Occipital lobe (tissue), 2 donors: ENCODE measurements around the gene PATL1. TPM values are rescaled to one million over a fixed set of nuclear protein-coding genes. Genes with fewer than 3 reads are reported as not detected.
"Not testable (repeated sequence)": the region's sequence is repeated elsewhere in the genome, so short reads cannot be mapped to it uniquely, and the experiment has no call there.

Source experiments
- DNase-seq: peaks from one replicate; lab custom pipeline; 2025; lab: John Stamatoyannopoulos, UW
- total RNA-seq: library from RNA; depleted of rRNA; stranded (reverse); fragments of >200 nt; gene quantifications from one replicate; pipeline ENCODE4 v1.2.3, GENCODE V29; 2014

PATL1 gene, protein sequence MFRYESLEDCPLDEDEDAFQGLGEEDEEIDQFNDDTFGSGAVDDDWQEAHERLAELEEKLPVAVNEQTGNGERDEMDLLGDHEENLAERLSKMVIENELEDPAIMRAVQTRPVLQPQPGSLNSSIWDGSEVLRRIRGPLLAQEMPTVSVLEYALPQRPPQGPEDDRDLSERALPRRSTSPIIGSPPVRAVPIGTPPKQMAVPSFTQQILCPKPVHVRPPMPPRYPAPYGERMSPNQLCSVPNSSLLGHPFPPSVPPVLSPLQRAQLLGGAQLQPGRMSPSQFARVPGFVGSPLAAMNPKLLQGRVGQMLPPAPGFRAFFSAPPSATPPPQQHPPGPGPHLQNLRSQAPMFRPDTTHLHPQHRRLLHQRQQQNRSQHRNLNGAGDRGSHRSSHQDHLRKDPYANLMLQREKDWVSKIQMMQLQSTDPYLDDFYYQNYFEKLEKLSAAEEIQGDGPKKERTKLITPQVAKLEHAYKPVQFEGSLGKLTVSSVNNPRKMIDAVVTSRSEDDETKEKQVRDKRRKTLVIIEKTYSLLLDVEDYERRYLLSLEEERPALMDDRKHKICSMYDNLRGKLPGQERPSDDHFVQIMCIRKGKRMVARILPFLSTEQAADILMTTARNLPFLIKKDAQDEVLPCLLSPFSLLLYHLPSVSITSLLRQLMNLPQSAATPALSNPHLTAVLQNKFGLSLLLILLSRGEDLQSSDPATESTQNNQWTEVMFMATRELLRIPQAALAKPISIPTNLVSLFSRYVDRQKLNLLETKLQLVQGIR
- total RNA-seq: 3.7 TPM

DNA sequence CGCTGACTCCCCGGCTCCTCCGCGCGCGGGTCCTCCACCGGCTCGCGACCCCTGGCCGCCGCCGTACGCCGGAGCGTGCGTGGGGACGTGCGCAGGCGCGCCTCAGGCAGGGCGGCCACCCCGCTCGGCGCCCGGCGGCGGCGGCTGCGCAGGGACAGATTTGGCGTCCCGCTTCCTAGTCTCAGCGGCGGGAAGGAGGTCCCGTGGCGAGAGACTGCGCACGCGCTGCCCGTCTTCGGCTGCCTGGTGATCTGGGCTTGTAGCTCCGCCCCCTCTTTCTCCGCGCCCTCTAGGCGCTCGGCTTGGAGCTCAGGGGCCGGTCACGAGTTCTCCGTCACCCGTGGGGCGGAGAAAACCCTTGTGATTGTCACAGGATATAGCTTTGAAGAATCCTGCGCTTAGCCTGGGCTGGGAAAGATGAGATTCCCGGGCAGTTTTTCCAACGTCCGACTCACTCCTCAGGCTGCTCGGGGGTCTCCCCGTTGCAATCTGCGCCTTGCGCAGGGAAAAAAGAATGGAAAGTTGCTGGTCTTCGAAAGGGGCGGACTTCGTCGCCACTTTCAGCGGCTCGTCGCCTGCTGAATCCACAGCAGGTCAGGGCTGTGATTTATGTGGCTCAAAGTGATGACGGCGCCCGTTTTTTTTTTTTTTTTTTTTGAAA lies at the start of gene PATL1:
TSS of gene PATL1 (minus strand) at position 88 of the 661 bp plus-strand sequence. CDS start 142 bp downstream, outside the sequence.
- DNase-seq: peak; percentile 98

DNA sequence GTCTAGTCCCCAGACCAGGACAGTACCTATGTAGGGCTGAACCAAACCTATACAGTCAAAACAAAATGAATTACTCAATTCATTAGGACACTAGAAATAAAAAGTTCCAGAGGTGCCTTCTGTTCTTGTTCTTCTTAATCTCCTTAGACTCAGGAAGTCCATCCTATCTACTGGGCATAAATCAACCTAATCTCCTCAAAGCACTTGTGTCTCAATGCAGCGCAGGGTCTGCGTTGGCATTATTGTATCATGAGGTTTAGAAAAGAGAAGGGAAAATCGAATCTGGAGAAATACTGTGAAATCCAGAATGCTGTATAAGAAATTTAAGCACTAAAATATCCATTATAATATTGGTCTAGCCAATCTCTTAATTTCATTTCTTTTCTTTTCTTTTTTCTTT lies 47.2 kb upstream of the PATL1 start:
- no peak for DNase-seq

DNA sequence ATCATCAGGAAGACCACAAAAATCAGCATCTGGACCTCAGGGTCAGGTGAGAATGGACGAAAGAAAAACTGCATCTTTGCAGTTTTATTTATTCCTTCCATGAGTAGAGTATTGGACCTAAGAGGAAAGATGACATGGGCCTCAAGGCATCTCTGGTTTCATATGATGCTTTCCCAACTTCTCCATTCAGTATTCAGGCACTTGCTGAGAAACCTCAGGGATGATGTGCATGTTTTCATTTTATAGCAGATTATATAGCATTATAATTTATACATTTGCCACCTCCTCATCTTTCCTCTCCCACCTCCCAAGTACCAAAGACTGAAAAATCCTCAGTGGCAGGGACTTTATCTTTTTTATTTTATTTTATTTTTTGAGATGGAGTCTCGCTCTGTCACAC lies 44.9 kb upstream of the PATL1 start, which contains the start of gene OR10V1:
TSS of gene OR10V1 (minus strand) at position 101 of the 400 bp plus-strand sequence. CDS start at position 101, 0 bp downstream.
- no peak for DNase-seq

- no peak for DNase-seq
Measured at GRCh38 chr11:59710136-59710847, 41.5 kb upstream of the PATL1 start.

DNA sequence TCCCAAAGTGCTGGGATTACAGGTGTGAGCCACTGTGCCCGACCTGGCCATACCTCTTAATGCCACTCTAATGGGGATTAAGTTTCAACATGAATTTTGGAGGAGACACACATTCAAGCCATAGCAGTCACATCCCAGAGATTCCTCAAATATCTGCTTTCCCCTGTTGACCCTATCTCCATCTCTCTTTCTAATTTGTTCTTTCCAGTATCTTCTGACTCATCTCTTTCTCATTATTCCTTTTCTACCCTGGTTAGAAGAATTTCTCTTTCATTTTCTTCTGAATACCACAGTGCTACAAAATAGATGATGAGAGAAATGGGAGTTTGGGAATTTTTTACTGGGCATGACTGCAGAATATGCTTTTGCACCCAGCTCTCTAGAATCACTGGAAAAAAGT lies 39.7 kb upstream of the PATL1 start:
- DNase-seq: no peak

DNA sequence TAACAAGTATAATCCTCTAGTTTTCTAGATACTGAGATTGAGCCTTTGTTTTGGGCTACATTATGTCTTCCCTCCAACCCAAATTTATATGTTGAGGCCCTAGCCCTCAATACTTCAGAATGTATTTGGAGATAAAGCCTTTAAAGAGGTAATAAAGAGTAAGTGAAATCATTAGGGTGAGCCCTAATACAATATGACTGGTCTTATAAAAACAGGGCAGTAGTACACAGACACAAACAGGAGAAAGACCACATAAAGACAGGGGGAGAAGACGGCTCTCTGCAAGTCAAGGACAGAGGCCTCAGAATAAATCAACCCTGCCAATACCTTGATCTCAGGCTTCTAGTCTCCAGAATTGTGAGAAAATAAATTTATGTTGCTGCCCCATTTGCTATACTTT lies 38.5 kb upstream of the PATL1 start:
- no peak for DNase-seq

GRCh38 chr11:59706518-59707285 lies 37.9 kb upstream of the PATL1 start:
- no peak for DNase-seq

GRCh38 chr11:59705294-59705693 lies 36.5 kb upstream of the PATL1 start:
- DNase-seq: no peak

DNA sequence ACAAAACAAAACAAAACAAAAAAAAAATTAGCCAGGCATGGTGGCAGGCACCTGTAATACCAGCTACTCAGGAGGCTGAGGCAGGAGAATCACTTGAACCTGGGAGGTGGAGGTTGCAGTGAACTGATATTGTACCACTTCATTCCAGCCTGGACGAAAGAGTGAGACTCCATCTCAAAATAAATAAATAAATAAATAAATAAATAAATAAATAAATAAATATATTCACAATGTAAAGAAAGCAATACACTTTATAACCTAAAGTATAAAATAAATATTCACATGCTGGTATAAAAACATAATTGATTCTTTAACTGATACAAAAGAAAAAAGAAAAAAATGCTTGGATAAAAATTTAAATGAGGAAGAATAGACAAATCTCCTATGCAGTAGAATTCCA lies 34.7 kb upstream of the PATL1 start:
- not testable (repeated sequence) for DNase-seq

DNA sequence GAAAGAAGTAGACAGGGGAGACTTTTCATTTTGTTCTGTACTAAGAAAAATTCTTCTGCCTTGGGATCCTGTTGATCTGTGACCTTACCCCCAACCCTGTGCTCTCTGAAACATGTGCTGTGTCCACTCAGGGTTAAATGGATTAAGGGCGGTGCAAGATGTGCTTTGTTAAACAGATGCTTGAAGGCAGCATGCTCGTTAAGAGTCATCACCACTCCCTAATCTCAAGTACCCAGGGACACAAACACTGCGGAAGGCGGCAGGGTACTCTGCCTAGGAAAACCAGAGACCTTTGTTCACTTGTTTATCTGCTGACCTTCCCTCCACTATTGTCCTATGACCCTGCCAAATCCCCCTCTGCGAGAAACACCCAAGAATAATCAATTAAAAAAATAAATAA lies 31.3 kb upstream of the PATL1 start:
- not testable (repeated sequence) for DNase-seq

- no peak for DNase-seq
Measured at GRCh38 chr11:59698506-59698905, 29.7 kb upstream of the PATL1 start.

DNA sequence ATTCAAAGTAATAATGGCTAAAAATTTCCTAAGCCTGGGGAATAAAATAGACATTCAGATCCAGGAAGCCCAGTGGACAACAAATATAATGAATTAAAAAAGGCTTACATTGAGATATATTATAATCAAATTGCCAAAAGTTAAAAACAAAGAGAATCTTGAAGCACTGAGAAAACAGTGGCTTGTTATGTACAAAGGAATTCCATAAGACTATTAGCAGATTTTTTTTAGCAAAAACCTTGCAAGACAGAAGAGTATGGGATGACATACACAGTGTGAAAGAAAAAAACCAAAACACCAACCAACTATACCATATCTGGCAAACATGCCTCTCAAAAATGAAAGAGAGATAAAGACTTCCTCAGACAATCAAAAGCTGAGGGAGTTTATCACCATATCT lies 24.1 kb upstream of the PATL1 start:
- DNase-seq: no peak

GRCh38 chr11:59691156-59691555 lies 22.3 kb upstream of the PATL1 start:
- DNase-seq: no peak

- DNase-seq: no peak
Measured at GRCh38 chr11:59689015-59689414, 20.2 kb upstream of the PATL1 start.

- DNase-seq: not testable (repeated sequence)
Measured at GRCh38 chr11:59681260-59681725, 12.5 kb upstream of the PATL1 start.

DNA sequence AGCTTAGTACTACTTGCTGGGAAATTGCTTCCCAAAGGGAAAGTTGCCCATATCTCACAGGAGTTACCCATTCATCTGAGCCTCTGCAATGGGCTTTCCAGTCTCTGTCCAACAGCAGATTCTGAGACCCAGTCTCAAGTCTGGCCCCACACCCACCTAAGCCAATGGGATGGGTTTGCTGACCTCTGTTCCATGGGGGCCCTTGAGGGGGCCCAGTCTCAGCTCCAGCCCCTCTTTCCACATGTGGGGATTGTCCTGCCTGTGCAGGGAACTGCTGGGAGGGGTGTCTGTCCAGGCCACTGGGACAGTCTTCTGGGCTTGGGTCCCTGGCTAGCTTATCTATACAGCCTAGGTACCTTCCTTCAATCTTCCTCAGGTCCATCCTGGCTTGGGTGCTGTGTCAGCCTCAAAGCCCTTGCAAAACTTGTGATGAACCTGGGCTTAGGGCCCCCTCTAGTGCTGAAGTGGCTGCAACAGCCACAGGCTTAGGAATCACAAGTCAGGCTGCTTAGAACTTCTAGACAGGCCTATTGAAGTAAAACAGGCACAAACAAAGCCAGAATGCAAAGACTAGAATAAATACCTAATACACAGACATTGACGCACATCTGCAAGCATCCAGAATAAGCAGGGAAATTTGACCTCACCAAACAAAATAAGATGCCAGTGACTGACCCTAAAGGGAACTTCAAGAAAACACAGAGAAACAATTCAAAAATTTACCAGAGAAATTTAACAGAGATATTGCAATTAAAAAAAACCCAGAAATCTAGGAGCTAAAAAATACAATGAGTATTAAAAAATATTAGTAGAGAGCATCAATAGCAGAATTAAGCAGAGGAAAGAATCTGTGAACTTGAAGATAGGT lies 11.7 kb upstream of the PATL1 start:
- no peak for DNase-seq

GRCh38 chr11:59679347-59679746 lies 10.5 kb upstream of the PATL1 start:
- DNase-seq: no peak

DNA sequence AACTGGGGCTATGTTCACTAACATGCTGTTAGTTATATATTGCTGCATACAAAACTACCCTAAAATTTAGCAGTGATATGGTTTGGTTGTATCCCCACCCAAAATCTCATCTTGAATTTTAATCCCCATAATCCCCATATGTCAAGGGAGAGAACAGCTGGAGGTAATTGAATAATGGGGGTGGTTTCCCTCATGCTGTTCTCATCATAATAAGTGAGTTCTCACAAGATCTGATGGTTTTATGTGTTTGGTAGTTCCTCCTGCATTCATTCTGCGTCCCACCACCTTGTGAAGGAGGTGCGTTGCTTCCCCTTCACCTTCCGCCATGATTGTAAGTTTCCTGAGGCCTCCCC lies 10.0 kb upstream of the PATL1 start:
- no peak for DNase-seq

- DNase-seq: no peak
Measured at GRCh38 chr11:59678118-59678812, 9.4 kb upstream of the PATL1 start.
